ENCODE results near the gene CAPN11. TPM values are rescaled to one million over a fixed set of nuclear protein-coding genes. Genes with fewer than 3 reads are reported as not detected.

CAPN11 gene
- total and polyA plus RNA-seq, 9 of the 15 experiments (the other 6 are each of a cell fraction or from before 2014, with no cell fraction given) = 0.03 to 0.61 (median 0.17) TPM; not detected in 1

- TF ChIP-seq E2F1 (CRISPR knock-in tag; IDR thresholded peaks at IDR 0.05) = no peak
- TF ChIP-seq PYGO2 (tag; IDR thresholded peaks at IDR 0.05) = no peak
- TF ChIP-seq MCM3 (IDR thresholded peaks at IDR 0.05) = no peak
- TF ChIP-seq ATF4 (CRISPR knock-in tag; IDR thresholded peaks at IDR 0.05) = no peak
- TF ChIP-seq TBP (optimal IDR thresholded peaks at IDR 0.05; ENCODE audit: low read depth, low read length) = no peak
- no peak for TF ChIP-seq TSHZ1 (CRISPR knock-in tag; IDR thresholded peaks at IDR 0.05)
- peak; percentile 97 to 99 for TF ChIP-seq RAD21 (CRISPR knock-in tag; conservative IDR thresholded peaks at IDR 0.05 in 1 of 2, IDR thresholded peaks at IDR 0.05 in 1 of 2)
- TF ChIP-seq ZNF282 (CRISPR knock-in tag; IDR thresholded peaks at IDR 0.05) = no peak; the same call in 1 of the 2 replicates
- TF ChIP-seq LEF1 (IDR thresholded peaks at IDR 0.05) = no peak
- TF ChIP-seq BCLAF1 (IDR thresholded peaks at IDR 0.05; ENCODE audit: borderline replicate concordance in 1 of 2, control insufficient read depth in 1 of 2, low read depth in 2 of 2, low read length in 1 of 2) = no peak
- no peak for TF ChIP-seq GABPA (tag; conservative IDR thresholded peaks at IDR 0.05; ENCODE audit: low read depth)
- TF ChIP-seq ELK1 (CRISPR knock-in tag; IDR thresholded peaks at IDR 0.05) = no peak
- TF ChIP-seq JUND (IDR thresholded peaks at IDR 0.05; ENCODE audit: borderline replicate concordance, low read depth, low read length) = peak; percentile 76; the same call in 1 of the 2 replicates
- peak; percentile 71; the same call in 2 of the 3 replicates for TF ChIP-seq JUND (tag; IDR thresholded peaks at IDR 0.05; ENCODE audit: borderline replicate concordance, low read depth, low read length)
- TF ChIP-seq FUS (optimal IDR thresholded peaks at IDR 0.05; ENCODE audit: low read depth, low read length) = no peak
Measured at GRCh38 chr6:44172731-44173500, 14.3 kb downstream of the CAPN11 start (continued).

Measured in K562 (cell line).